Measurements from ENCODE around the gene AMHR2. TPM values are rescaled to one million over a fixed set of nuclear protein-coding genes. Genes with fewer than 3 reads are reported as not detected.
"Not testable (repeated sequence)": the region's sequence is repeated elsewhere in the genome, so short reads cannot be mapped to it uniquely, and the experiment has no call there.

The AMHR2 gene
- total RNA-seq, 1 experiment from 2014 or later = not detected

DNA sequence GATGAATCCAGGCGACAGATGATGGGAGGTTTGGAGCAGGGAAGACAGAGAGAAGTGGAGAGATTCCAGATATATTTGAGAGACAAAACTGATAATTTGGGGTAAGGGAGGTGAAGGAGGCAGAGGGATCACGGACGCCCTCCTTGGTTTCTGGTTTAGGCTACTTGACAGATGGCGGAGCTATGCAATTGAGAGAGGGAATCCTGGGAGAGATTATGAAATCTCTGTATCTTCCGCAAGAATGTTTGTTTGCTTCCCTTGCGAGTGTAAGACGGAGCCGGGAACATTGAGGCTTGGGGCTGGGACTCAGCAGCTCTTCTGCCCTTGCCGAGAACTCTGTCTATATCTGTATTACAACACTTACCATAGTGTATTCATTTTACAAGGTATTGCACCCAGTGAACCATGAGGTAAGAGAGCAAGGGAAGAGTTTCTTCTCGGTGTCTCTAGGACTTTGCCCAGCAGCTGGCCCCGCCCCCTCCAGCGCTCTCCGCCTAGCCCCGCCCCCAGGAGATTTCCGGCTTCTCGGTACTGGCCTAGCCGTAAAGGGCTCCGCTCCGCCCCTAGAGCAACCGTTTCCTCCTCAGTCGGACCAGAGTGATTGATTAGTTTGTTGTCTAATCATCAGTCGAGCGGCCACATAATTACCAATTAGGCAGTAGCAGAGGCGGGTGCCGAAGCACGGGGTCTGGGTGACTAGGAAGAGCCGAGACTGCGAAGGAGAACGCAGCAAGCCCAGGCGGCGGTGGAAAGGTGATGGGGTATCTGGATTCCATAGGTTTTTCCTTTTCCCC lies 17.6 kb downstream of the AMHR2 start, which contains the start of gene PRR13:
TSS of gene PRR13 (plus strand) at position 695 of the 794 bp plus-strand sequence. CDS start 981 bp downstream, outside the sequence.
- BruUV-seq (replicated peaks) = TSS peak; percentile 99
- peak; percentile 100 for DNase-seq (ENCODE audit: low spot score)
- peaks cover 3% of the 10 kb centered on the region for H3K4me1 ChIP-seq (ENCODE audit: insufficient read depth, low read length, poor library complexity, severe bottlenecking)
- POLR2A ChIA-PET (ENCODE audit: low non-redundant PET) = interaction anchor here (0.6 kb wide), 4 partner anchors 10 to 138 kb away, joined by 3 to 7 read pairs (median 5); partner anchors contain the start of gene SP1
- no peaks in the 10 kb centered on the region for H3K27me3 ChIP-seq (replicated peaks; ENCODE audit: insufficient read depth, low read depth, low read length, poor library complexity)
- H3K36me3 ChIP-seq (ENCODE audit: insufficient read depth, low read length, poor library complexity, severe bottlenecking) = peaks cover 12% of the 10 kb centered on the region
- TF ChIP-seq, protein P1, sequence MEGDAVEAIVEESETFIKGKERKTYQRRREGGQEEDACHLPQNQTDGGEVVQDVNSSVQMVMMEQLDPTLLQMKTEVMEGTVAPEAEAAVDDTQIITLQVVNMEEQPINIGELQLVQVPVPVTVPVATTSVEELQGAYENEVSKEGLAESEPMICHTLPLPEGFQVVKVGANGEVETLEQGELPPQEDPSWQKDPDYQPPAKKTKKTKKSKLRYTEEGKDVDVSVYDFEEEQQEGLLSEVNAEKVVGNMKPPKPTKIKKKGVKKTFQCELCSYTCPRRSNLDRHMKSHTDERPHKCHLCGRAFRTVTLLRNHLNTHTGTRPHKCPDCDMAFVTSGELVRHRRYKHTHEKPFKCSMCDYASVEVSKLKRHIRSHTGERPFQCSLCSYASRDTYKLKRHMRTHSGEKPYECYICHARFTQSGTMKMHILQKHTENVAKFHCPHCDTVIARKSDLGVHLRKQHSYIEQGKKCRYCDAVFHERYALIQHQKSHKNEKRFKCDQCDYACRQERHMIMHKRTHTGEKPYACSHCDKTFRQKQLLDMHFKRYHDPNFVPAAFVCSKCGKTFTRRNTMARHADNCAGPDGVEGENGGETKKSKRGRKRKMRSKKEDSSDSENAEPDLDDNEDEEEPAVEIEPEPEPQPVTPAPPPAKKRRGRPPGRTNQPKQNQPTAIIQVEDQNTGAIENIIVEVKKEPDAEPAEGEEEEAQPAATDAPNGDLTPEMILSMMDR (conservative IDR thresholded peaks at IDR 0.05; ENCODE audit: low read depth, low read length) = no peak
- no peak for TF ChIP-seq EZH2 (IDR thresholded peaks at IDR 0.05; ENCODE audit: borderline replicate concordance, low read depth, low read length, poor library complexity, severe bottlenecking)
- CTCF ChIA-PET = interaction anchor here (0.5 to 1.3 kb wide), 3 partner anchors 20 to 884 kb away, joined by 3 to 6 read pairs (median 4); partner anchors contain the start of genes AAAS and COPZ1
- H3K27ac ChIP-seq (ENCODE audit: low read depth, low read length, poor library complexity, severe bottlenecking) = peak within 1 kb of the TSS; percentile 78
- H3K4me3 ChIP-seq (ENCODE audit: low read depth, low read length, poor library complexity, severe bottlenecking) = peak within 1 kb of the TSS; percentile 70
- H3K9me3 ChIP-seq (ENCODE audit: low read depth, low read length, poor library complexity, severe bottlenecking) = no peaks in the 10 kb centered on the region
- intact Hi-C loops (cut with micrococcal nuclease; ENCODE audit: unreplicated experiment) = no loop called here

DNA sequence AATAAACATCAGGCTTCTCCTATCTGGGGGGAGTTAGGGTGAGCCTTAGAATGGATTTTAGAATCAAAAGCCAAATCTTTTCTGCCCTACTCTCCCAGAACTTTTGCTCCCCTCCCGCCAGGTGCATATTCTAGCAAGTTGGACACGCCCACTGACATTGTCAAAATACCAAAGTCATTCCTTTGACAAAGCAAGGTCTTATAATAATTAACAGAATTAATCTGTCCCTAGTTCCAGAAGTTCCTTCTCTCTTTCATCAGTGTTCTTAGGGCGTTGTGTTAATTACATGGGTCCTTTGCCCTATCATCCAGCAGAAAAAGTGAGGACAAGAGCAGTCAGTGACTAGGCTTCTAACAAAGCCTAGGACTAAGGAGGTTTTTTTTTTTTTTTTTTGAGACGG lies 20.3 kb downstream of the AMHR2 start:
- CTCF ChIA-PET = interaction anchor here (0.7 kb wide), 1 partner anchor 479 kb away, joined by 5 read pairs; no protein-coding TSS in a partner anchor
- POLR2A ChIA-PET (ENCODE audit: low non-redundant PET) = no interaction called here
- Histone ChIP-seq H3K27me3 (replicated peaks; ENCODE audit: insufficient read depth, low read depth, low read length, poor library complexity) (no peaks in the 10 kb centered on the region), H3K4me1 (ENCODE audit: insufficient read depth, low read length, poor library complexity, severe bottlenecking) (peaks cover 3% of the 10 kb centered on the region), H3K4me3 (ENCODE audit: low read depth, low read length, poor library complexity, severe bottlenecking) (no peak overlapping the region), H3K9me3 (ENCODE audit: low read depth, low read length, poor library complexity, severe bottlenecking) (no peaks in the 10 kb centered on the region), H3K36me3 (ENCODE audit: insufficient read depth, low read length, poor library complexity, severe bottlenecking) (peaks cover 16% of the 10 kb centered on the region), H3K27ac (ENCODE audit: low read depth, low read length, poor library complexity, severe bottlenecking) (no peak overlapping the region)
- BruUV-seq (replicated peaks) = no TSS peak
- TF ChIP-seq, protein P1 (conservative IDR thresholded peaks at IDR 0.05; ENCODE audit: low read depth, low read length) = no peak
- TF ChIP-seq EZH2 (IDR thresholded peaks at IDR 0.05; ENCODE audit: borderline replicate concordance, low read depth, low read length, poor library complexity, severe bottlenecking) = no peak
- intact Hi-C loops (cut with micrococcal nuclease; ENCODE audit: unreplicated experiment) = no loop called here
- no peak for DNase-seq (ENCODE audit: low spot score)

DNA sequence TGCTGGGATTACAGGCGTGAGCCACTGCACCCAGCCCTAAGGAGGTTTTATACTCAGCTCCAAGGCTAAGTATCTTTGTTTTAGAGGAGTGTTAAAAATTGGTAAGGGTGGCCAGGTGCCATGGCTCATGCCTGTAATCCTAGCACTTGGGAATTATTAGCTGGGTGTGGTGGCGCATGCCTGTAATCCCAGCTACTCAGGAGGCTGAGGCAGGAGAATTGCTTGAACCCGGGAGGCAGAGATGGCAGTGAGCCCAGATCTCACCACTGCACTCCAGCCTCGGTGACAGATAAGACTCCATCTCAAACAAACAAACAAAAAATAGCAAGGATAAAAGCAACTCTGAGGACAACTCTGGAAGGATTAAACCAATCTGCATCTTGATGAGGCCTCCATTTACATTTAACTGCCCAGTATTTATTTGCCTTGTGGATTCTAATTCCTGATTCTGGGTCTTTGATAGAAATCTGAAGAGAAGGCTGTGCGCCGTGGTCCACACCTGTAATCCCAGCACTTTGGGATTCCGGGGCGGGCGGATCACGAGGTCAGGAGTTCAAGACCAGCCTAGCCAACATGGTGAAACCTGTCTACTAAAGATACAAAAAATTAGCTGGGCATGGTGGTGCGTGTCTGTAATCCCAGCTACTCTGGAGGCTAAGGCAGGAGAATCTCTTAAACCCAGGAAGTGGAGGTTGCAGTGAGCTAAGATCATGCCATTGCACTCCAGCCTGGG lies 21.1 kb downstream of the AMHR2 start:
- BruUV-seq (replicated peaks); H3K9me3 ChIP-seq (ENCODE audit: low read depth, low read length, poor library complexity, severe bottlenecking); DNase-seq (ENCODE audit: low spot score); H3K27ac ChIP-seq (ENCODE audit: low read depth, low read length, poor library complexity, severe bottlenecking); intact Hi-C loops (cut with micrococcal nuclease; ENCODE audit: unreplicated experiment); H3K4me3 ChIP-seq (ENCODE audit: low read depth, low read length, poor library complexity, severe bottlenecking); H3K27me3 ChIP-seq (replicated peaks; ENCODE audit: insufficient read depth, low read depth, low read length, poor library complexity); H3K4me1 ChIP-seq (ENCODE audit: insufficient read depth, low read length, poor library complexity, severe bottlenecking); POLR2A ChIA-PET (ENCODE audit: low non-redundant PET): not testable (repeated sequence)
- CTCF ChIA-PET = interaction anchor here (0.7 kb wide), 1 partner anchor 480 kb away, joined by 5 read pairs; no protein-coding TSS in a partner anchor
- H3K36me3 ChIP-seq (ENCODE audit: insufficient read depth, low read length, poor library complexity, severe bottlenecking) = peaks cover 16% of the 10 kb centered on the region
